Measurements from ENCODE around the gene KCNIP4. TPM values are rescaled to one million over a fixed set of nuclear protein-coding genes. Genes with fewer than 3 reads are reported as not detected.

Gene KCNIP4
- total RNA-seq, 1 donor from 2014 or later, result not detected

DNA sequence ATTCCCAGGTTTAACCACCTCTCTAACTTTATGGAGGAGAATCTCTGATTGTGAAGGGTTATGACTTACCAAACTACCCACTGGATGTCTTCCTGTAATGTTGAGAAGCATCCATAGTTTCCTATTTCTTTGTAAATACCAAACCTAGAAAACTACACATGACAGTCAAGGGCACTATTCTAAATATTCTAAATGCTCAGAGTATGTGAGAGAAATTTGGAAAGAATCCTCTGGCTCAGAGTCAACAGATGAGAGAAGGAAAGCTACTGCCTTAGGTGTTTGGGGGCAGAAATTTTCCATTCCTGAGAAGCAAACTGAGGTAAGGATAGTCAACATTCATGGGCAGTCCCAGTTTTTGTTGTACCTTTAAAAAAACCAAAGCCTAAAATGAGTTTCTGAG lies 155.8 kb downstream of the KCNIP4 start:
- DNase-seq (ENCODE audit: low spot score) (no peak), ATAC-seq (no peak)
- intact Hi-C loops (cut with DNase I), result no loop called here

DNA sequence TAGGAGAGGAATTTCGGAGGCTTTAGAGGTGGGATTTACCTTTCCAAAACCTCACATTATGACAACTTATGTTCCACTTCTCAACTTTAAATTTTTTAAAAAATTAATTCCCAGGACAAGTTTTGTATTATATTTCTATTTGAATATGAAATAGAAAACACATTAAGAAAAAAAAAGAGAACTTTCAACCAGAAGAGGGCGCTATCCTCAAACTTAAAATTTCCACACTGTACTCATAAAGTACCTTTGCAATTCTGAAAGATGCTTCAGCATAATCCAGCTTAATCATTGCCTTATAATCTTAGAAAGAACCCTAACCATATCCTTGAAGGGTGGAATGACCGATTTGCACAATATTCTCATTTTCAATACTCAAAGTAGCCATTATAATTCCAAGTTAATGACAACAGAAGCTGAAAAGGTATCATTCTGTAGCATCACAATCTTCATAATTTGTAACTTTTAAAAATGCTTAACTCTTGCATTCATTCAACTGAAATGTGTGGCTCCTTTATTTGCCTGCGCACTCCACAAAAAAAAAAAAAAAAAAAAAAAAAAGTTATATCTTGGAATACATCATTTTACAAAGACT lies 158.0 kb downstream of the KCNIP4 start:
- no peak for DNase-seq (ENCODE audit: low spot score)
- intact Hi-C loops (cut with DNase I), result no loop called here
- no peak for ATAC-seq

DNA sequence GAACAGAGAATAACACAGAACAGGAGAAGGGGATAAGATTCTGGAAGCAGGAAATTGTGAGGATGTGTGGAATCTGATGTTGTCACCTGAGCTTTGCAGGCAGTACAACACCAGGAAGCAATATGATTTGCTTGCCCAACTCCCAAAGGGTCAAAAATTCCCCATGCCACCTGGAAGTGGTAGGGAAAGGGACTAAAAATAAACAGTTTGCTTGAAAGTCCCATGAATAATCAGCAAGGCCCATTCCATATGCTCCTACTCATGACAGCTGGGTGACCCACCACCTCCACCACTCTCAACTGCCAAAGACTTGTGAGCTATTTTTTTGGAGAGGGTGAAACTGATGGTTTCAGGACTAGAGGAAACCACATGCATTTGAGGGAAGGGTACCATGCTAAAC lies 168.4 kb downstream of the KCNIP4 start:
- no peak for ATAC-seq
- intact Hi-C loops (cut with DNase I), result loop anchor here (10.0 kb wide), 1 partner anchor 915 kb away; the partner anchor contains the start of gene GBA3

DNA sequence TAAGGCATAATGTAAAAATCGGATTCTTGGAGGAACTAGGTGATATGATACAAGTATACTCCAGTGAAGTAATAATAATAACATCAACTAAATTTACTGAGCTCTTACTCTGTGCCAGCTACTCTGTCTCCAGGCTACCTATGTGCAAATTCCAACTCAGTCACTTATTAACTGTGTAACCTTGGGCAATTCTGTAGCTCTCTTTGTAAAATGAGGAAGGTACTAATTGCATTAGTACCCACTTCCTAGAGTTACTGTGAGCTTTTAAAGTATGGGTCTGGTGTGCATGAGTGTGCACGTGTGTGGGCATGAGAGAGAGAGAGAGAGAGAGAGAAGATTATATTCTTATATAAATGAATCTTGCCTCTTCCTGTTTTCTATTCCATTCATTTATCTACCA lies 169.9 kb downstream of the KCNIP4 start:
- intact Hi-C loops (cut with DNase I), result no loop called here
- no peak for DNase-seq (ENCODE audit: low spot score)
- ATAC-seq, result no peak

More for the DNA sequence above, 168.4 kb downstream of the KCNIP4 start:
- DNase-seq (ENCODE audit: low spot score), result no peak

DNA sequence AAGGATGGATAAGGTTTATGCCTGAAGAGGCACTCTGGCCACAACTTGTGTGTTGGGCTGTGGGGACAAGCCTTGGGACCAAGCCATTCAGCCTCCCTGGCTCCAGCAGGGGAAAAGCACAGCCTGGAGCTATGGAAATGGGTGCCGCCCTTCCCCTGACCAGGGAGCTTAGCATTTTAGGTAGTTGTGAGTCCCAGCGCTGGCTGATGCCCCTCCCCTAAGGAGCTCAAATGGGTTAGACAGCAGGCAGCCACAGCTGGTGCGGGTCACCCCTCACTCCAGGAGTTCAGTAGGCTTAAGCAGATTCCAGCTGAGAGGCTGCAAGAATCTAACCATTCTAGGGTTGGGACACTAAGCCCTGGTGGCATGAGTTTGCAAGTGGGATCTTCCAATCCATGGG lies 172.9 kb downstream of the KCNIP4 start:
- intact Hi-C loops (cut with DNase I), result no loop called here
- DNase-seq (ENCODE audit: low spot score) (no peak), ATAC-seq (no peak)

DNA sequence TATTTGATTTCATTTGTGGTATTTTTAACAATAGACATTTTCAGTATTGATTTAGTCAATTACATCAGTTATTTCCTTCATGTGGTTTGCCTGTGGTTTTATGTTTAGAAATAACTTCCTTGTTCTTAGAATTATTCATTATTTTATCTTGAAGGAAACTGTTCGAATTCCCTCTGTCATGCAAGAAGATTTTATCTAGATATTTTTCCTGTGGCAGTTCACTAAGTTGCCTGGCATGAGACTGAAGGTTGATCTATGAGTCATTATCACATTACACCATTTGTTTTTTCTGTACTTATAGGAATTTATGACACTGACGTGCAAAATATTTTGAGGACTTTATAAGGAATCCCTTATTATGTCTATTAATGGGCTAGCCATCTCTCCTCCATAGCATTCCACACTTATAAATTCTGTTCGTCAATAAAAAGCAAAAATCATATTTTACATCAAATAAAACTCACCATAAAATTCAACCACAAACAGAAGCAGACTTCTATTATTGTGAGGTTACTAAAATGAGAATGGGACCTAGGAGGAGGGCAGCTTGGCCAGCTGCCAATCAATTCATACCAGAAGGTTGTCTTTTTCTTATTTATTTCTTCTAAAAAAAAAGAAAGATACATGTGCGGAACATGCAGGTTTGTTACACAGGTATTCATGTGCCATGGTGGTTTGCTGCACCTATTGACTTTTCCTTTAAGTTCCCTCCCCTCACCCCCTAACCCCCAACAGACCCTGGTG lies 179.0 kb downstream of the KCNIP4 start:
- intact Hi-C loops (cut with DNase I), result no loop called here
- DNase-seq (ENCODE audit: low spot score), result no peak
- ATAC-seq, result no peak

DNA sequence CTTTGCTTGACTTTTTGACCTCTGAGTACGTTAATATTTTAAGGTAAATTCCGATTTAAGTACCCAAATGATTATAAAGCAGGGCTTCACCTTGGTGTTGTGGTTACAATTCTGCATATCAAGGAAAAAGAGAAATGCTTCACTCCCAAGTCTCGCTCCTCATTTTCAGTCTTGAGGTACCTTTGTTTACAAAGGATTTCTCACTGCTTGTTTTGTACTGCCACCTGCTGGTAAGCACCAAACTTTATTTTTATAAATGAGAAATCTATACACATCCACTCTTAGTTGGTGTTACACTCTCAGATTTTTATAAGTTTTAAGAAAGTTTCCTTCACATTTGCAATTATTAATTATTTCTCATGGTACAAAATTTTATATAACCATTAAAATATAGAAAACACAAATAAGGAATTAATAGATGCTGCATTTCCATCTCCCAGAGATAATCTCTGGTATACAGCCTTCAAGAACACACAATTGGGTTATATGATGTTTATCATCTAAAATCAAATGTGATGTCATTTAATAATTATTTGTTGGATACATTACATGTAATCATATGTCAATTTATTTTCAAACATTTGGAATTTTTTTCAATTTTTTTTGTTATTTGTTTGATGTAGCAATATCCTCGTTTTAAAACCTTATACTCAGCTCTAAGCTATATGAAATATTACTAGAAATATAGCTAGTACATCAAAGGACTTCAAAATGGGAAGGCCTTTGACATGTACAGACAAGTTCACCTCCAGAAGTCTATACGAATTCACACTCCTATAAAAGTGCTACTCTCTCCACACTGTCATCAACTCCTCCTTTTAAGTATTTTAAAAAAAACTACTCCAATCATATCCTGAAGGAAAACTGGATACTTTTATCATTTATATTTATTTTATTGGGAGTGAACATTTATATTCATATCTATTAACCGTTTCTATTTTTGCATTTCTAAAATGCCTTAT lies 179.9 kb downstream of the KCNIP4 start:
- intact Hi-C loops (cut with DNase I), result no loop called here
- no peak for ATAC-seq
- no peak for DNase-seq (ENCODE audit: low spot score)

DNA sequence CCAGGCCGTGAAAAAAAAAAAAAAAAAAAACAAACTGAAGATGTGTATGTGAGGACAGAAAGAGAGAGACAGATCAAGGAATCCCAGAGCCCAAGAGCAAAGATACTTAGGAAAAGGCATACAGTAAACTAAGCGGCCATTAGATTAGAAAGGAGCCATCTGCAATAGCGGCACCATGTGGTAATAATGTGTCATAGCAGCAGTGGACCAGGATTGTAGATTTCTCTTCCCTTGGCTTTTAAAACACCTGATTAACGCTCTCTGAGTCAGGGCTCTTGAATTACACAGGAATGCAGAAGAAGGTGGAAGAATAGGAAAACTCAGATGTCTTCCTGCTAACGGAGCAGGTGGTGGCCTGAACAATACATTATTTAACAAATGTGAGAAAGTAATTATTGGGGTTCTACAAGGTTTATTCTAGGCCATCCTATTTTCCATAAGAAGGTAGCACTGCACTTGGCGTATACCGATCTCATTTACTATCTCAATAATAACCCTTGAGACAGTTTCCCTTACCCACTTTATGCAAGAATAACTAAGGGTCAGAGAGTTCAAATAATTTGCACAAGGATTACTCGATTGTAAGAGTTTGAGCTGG lies 182.7 kb downstream of the KCNIP4 start:
- no peak for DNase-seq (ENCODE audit: low spot score)
- no peak for ATAC-seq
- intact Hi-C loops (cut with DNase I), result no loop called here

DNA sequence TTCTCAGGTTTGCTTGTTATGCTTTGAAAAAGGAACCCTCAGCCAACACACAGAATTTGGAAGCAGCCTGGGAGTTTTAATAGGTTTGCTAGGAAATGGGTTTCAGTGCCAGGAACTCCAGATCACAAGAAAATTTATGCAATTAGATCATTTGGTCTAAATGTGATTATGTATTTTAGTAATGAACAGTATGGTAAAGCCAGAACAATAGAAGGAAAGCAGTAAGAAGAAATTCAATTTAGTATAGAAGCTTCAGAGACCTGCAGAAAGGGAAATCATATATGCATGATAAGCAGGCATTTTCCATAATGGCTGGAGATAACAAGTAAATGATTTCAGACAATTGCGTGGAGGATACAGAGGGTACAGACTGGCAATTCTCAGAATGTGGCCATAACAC lies 184.7 kb downstream of the KCNIP4 start:
- no peak for DNase-seq (ENCODE audit: low spot score)
- no peak for ATAC-seq
- intact Hi-C loops (cut with DNase I), result no loop called here

DNA sequence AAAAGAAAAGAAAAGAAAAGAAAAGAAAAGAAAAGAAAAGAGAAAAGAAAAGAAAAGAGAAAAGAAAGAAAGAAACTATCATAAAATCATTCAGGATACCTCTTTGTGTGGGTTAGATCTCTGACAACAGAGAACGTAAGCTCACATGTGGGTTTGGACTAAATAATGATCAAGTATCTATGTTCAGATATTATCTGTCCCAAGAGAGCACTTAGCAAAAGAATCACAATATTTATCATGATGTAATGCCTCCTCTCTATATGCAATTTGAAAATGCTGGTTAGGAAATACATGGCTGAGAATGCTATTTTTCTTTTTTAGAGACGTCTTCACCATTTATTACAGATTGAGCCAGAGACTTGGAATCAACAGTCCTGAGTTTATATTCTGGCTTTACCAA lies 191.3 kb downstream of the KCNIP4 start:
- no peak for ATAC-seq
- intact Hi-C loops (cut with DNase I), result no loop called here

DNA sequence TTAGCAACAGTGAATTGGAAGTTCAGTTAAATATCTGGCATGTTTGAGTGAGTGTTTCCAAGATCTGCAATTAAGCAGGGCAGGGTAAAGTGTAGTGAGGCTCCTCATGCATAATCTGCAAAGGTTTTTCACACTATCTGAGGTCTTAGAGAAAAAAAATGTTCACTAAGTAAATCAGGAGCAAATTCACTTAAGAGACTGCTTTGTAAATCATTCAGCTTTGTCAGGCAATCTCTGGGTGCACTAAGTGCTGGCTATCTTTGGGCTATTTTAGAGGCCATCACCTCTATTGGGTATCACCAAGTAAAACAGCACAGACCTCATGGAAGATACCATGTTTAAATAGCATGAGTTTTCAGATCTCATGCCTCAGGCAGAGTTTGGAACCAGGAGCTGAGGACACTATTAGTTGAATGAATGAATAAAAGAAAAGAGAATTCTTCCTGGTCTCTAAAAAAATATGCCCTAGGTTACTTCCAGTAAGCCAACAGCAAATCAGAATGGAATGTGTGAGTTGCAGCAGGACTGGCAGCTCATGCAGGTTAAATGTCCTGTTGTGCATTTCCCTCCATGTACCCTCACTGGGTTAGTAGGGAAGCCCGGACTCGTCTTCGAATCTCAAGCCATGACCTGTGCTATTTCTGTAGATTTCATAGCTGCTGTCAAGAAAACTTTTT lies 195.3 kb downstream of the KCNIP4 start:
- no peak for DNase-seq (ENCODE audit: low spot score)
- intact Hi-C loops (cut with DNase I), result no loop called here
- no peak for ATAC-seq

More for the DNA sequence above, 191.3 kb downstream of the KCNIP4 start:
- DNase-seq (ENCODE audit: low spot score), result no peak

DNA sequence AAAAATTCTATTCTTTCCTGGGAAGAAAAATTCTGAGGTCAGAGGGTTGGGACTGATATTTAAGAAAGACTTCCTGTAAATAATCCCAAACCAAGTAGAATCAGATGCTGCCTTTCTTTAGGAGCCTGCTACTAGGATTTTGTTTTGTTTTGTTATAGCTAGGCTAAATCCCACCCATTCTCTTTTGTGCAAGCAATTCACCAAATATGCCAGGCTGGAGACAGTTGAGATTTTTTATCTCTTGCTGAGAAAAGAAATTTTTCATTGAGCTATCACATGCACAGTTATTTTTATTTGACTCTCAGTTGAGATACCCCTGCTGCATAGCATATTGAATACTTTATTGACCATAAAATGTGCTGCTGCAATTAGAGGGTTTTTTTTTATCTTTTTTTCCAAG lies 196.0 kb downstream of the KCNIP4 start:
- intact Hi-C loops (cut with DNase I), result no loop called here
- ATAC-seq (no peak), DNase-seq (ENCODE audit: low spot score) (no peak)

DNA sequence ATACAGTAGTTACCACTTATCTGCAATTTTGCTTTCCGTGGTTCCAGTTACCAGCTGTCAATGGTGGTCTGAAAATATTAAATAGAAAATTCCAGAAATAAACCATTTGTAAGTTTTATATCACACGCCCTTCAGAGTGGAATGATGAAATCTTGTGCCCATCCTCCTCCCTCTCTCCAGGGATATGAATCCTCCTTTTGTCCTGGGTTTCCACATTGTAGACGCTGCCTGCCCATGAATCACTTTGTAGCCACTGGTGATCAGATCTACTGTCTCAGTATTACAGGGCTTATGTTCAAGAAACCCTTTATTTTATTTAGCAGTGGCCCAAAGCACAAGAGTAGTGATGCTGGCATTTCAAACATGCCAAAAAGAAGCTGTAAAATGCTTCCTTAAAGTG lies 198.6 kb downstream of the KCNIP4 start:
- ATAC-seq, result no peak
- no peak for DNase-seq (ENCODE audit: low spot score)
- intact Hi-C loops (cut with DNase I), result no loop called here

DNA sequence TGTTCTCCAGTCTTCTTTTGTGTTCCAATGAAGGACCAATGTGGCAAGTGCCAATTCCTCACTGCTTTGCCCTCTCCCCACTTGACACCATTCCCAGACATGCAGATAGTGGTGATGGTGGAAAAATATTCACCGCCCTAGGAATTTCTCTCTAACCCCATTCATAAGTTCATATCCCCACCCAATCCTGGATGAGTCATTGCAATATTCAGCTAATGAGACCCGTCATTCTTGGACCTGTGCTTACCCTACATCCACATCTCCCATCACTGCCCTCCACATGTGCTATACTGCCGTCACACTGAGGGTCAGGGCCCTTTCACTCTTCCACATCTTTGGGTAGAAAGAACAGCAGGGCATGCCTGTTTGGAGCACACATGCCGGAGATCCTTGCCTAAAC lies 199.2 kb downstream of the KCNIP4 start:
- DNase-seq (ENCODE audit: low spot score) (no peak), ATAC-seq (no peak)
- intact Hi-C loops (cut with DNase I), result no loop called here

DNA sequence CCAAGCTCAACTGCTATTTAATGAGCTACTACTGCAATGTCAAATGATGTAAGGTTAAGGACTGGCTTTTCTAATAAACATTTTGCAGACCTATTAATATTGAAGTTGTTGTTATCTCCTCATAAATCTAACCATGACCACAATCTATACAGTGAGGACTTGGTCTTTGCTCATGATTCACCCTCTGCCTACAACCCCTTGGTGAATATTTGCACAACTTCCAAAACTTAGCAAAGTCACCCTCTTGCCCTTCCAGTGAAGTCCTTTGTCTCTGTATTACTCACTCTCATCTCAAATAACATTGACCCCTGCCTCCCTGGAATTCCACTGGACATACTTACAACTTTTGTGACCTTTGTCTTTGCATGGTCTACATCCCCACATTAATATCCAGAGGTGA lies 204.5 kb downstream of the KCNIP4 start:
- ATAC-seq, result no peak
- intact Hi-C loops (cut with DNase I), result no loop called here
- no peak for DNase-seq (ENCODE audit: low spot score)

DNA sequence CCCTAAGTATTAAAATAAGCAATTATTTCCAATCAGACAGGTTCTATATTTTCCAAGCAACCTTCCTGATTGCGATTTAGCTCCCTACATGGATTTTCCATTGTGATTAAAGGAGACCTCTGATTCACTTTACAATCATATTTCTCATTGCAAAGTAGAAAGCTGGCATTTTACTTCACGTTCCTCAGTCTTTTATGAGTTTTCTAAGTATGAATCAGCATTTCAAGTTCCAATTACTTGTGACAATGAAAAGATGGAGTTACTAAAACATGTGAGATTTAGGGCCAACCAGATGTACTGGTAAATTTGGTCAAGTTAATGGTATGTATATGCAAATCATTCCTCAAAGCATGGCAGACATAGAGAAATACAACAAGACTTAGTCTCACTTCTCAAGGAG lies 206.2 kb downstream of the KCNIP4 start:
- DNase-seq (ENCODE audit: low spot score) (no peak), ATAC-seq (no peak)
- intact Hi-C loops (cut with DNase I), result no loop called here

DNA sequence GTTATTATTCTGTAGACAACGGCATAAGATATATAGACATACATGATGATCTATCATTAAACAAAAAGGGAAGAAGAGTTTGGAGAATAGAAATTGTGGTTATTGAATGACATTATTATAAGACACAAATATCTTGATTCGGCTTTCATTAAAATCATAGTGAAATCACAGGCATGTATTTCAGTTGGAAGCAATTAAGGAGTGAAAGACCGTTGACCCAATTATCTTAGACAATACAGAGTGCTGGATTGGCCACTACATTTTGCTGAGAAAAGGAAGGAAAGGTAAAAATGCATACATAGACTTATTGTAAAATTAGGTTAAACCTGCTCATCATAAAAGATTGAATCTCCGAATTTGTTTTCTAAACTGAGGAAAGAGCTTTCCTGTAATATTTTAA lies 209.8 kb downstream of the KCNIP4 start:
- DNase-seq (ENCODE audit: low spot score) (no peak), ATAC-seq (no peak)
- intact Hi-C loops (cut with DNase I), result no loop called here

DNA sequence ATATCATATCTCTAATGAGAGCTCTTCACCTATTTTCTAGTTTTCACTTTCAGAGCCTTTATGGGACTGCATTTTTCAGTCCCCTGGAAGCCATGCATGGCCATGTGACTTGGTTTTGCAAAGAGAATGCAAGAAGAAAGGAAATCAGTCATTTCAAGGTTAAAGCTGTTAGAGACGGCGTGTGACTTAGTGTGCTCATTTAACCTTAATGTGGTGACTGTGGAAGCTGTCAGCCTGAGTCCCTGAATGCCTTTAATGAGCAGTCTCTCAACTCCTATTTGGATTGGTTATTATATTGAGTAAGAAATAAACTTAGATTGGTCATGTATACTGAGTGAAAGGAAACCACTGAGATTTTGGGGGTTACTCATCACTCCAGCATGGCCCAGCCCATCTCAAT lies 212.7 kb downstream of the KCNIP4 start:
- intact Hi-C loops (cut with DNase I), result no loop called here
- no peak for DNase-seq (ENCODE audit: low spot score)
- ATAC-seq, result no peak
